Endodermal cell (in vitro differentiated cells): ENCODE data around the gene CDH13. TPM values are rescaled to one million over a fixed set of nuclear protein-coding genes. Genes with fewer than 3 reads are reported as not detected.
A peak's percentile ranks its signal among the peaks of the same experiment; 100 is the strongest.

ENCODE experiments used
- DNase-seq: peaks from one replicate; pipeline ENCODE4 v3.0.0-alpha.2; 2017
- H3K27ac ChIP-seq: 2 replicates; pipeline ENCODE4 v1.5.1; 2013; ENCODE audit warnings: mild to moderate bottlenecking, low read depth, low read length, moderate library complexity
- H3K27me3 ChIP-seq: 2 replicates; pipeline ENCODE4 v1.6.1; 2013; ENCODE audit warnings: mild to moderate bottlenecking, low read length, moderate library complexity; ENCODE audit not compliant: insufficient read depth, control insufficient read depth, poor library complexity, severe bottlenecking
- H3K36me3 ChIP-seq: 2 replicates; pipeline ENCODE4 v1.7.0; 2013; ENCODE audit warnings: mild to moderate bottlenecking, low read length, moderate library complexity; ENCODE audit not compliant: control insufficient read depth, insufficient read depth
- H3K4me1 ChIP-seq: one replicate; pipeline ENCODE4 v1.7.0; 2013; ENCODE audit warnings: low read length; ENCODE audit not compliant: control insufficient read depth, insufficient read depth
- H3K4me3 ChIP-seq: 2 replicates; pipeline ENCODE4 v1.5.1; 2013; ENCODE audit warnings: mild to moderate bottlenecking, low read length, moderate library complexity
- H3K9ac ChIP-seq: 2 replicates; pipeline ENCODE4 v1.6.1; 2013; ENCODE audit warnings: mild to moderate bottlenecking, low read length, moderate library complexity; ENCODE audit not compliant: poor library complexity, severe bottlenecking; ENCODE audit errors: extremely low read depth
- H3K9me3 ChIP-seq: 2 replicates; pipeline ENCODE4 v1.6.1; 2013; ENCODE audit warnings: mild to moderate bottlenecking, low read length, moderate library complexity; ENCODE audit not compliant: control insufficient read depth
- H3K27ac Mint-ChIP-seq: 2 replicates; pipeline ENCODE4 v1.8.0; 2020; ENCODE audit warnings: mixed read lengths
- H3K27me3 Mint-ChIP-seq: 2 replicates; pipeline ENCODE4 v1.8.0; 2021; ENCODE audit warnings: mild to moderate bottlenecking, mixed read lengths; ENCODE audit not compliant: insufficient read depth
- H3K36me3 Mint-ChIP-seq: 2 replicates; pipeline ENCODE4 v1.8.0; 2020; ENCODE audit warnings: low read depth, mixed read lengths
- H3K4me1 Mint-ChIP-seq: 2 replicates; pipeline ENCODE4 v1.8.0; 2020; ENCODE audit warnings: mixed read lengths
- H3K4me3 Mint-ChIP-seq: 2 replicates; pipeline ENCODE4 v1.8.0; 2020; ENCODE audit warnings: mild to moderate bottlenecking, moderate library complexity, mixed read lengths
- H3K9me3 Mint-ChIP-seq: 2 replicates; pipeline ENCODE4 v1.8.0; 2020; ENCODE audit warnings: mild to moderate bottlenecking, mixed read lengths
- WGBS, 2 experiments: methylation state at CpG; one replicate each; pipeline versions ENCODE4 v1.1.5 to v1.1.7; 2013; ENCODE audit warnings: missing lambda C conversion rate in 2 of 2, mixed read lengths in 1 of 2; ENCODE audit not compliant: insufficient coverage in 1 of 2, insufficient read length in 1 of 2; 5-methylcytosine and 5-hydroxymethylcytosine counted together
- long read RNA-seq, 4 experiments: library from polyadenylated mRNA in 2 of 4; library from RNA in 1 of 4; library from capped mRNA in 1 of 4; stranded (forward) in 3 of 4; unstranded in 1 of 4; transcript quantifications; one replicate each; pipeline ENCODE4 v2.0.0, GENCODE V29; 2020 to 2021; ENCODE audit warnings: inconsistent platforms in 1 of 4
- polyA plus RNA-seq, 2 experiments: library from polyadenylated mRNA; stranded (reverse); fragments of 50-300 nt; gene quantifications; one replicate each; pipeline ENCODE4 v1.2.3, GENCODE V29; 2013
- total RNA-seq, 2 donors: library from RNA; stranded (reverse); fragmentation: NEBNext Ultra II Directional in 1 of 2; extraction: Animal tissue kit (Norgen Biotek cat#: 25700) in 1 of 2; gene quantifications; 2 replicates in 1 of 2; 3 replicates in 1 of 2; pipeline ENCODE4 v1.2.1, GENCODE V29; 2021
- TF ChIP-seq, protein P1 (sequence below): fragments of 200-600 bp; sonication (generic); conservative IDR thresholded peaks from 2 replicates; pipeline ENCODE4 v1.5.0; 2021; ENCODE audit warnings: antibody characterized with exemption, mild to moderate bottlenecking

Gene CDH13
- 1 to 10 TPM in 1 of 2 donors, under 1 TPM in 1; 0.86 to 1.8 TPM for total RNA-seq
- polyA plus RNA-seq (2013, experiment 1 of 2) = 7.7 TPM
- 12.1 TPM for polyA plus RNA-seq (2013, experiment 2 of 2)
- long read RNA-seq, experiment 1 = 0 reads
- long read RNA-seq, experiment 2, partial matches to known transcripts = 0 of 4 reads
- long read RNA-seq, experiment 2, other reads (novel, unspliced or antisense) = 4 of 4 reads
- long read RNA-seq, experiment 3, partial matches to known transcripts = 3 of 4 reads
- long read RNA-seq, experiment 3, other reads (novel, unspliced or antisense) = 1 of 4 reads
- long read RNA-seq, experiment 4, partial matches to known transcripts = 0 of 1 reads
- long read RNA-seq, experiment 4, other reads (novel, unspliced or antisense) = 1 of 1 reads

DNA sequence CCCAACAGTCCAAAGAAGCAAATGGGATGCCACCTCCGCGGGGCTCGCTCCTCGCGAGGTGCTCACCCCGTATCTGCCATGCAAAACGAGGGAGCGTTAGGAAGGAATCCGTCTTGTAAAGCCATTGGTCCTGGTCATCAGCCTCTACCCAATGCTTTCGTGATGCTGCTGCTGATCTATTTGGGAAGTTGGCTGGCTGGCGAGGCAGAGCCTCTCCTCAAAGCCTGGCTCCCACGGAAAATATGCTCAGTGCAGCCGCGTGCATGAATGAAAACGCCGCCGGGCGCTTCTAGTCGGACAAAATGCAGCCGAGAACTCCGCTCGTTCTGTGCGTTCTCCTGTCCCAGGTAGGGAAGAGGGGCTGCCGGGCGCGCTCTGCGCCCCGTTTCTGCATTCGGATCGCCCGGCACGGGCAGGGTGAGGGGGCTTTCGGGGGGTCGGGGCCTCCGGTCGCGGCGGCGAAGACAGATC, at the start of gene CDH13:
Gene CDH13 (plus strand): TSS at position 179 of the 471 bp plus-strand sequence.
- Mint-ChIP-seq H3K27ac (no peak within 1 kb of the TSS), H3K36me3 (no peaks in the 10 kb centered on the region), H3K4me3 (peak within 1 kb of the TSS; percentile 60), H3K9me3 (no peaks in the 10 kb centered on the region), H3K27me3 (peaks cover 74% of the 10 kb centered on the region), H3K4me1 (peaks cover 18% of the 10 kb centered on the region)
- Histone ChIP-seq H3K9ac (peak within 1 kb of the TSS; percentile 29), H3K36me3 (no peaks in the 10 kb centered on the region), H3K27me3 (peaks cover 56% of the 10 kb centered on the region), H3K9me3 (no peaks in the 10 kb centered on the region), H3K4me1 (peaks cover 11% of the 10 kb centered on the region), H3K27ac (no peak within 1 kb of the TSS), H3K4me3 (peak within 1 kb of the TSS; percentile 80)
- TF ChIP-seq, protein P1, sequence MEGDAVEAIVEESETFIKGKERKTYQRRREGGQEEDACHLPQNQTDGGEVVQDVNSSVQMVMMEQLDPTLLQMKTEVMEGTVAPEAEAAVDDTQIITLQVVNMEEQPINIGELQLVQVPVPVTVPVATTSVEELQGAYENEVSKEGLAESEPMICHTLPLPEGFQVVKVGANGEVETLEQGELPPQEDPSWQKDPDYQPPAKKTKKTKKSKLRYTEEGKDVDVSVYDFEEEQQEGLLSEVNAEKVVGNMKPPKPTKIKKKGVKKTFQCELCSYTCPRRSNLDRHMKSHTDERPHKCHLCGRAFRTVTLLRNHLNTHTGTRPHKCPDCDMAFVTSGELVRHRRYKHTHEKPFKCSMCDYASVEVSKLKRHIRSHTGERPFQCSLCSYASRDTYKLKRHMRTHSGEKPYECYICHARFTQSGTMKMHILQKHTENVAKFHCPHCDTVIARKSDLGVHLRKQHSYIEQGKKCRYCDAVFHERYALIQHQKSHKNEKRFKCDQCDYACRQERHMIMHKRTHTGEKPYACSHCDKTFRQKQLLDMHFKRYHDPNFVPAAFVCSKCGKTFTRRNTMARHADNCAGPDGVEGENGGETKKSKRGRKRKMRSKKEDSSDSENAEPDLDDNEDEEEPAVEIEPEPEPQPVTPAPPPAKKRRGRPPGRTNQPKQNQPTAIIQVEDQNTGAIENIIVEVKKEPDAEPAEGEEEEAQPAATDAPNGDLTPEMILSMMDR = no peak
- 2 to 3% methylated on average over 16 to 39 of the region's 39 CpGs for WGBS, 2 experiments
- DNase-seq = peak; percentile 70

DNA sequence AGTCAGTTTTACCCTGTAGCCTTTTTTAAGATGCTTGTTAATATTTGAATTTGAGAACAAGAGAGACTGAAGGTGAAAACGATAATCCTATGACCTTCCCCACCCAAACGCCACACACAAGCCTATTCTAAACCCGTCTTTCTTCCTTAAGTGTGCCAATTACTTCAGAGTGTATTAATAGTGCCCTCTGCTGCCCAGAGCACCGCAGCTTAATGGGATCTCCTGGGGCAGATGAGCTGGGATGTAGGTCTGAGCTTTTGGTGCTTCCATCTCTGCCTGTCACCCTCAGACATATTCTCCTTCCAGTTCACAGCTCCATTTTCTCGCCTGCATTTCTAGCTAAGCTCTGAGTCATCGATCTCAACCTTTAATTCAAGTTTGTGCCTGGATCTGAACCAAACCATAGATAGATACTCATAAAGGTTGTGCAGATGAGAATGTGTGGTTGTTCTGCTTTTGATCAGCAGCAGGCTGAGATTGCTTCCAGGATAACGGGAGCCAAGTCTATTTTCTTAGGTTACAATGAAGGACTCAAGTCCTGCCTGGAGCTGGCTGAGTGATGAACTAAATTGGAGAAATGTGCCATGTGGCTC, 46.4 kb upstream of the CDH13 start:
- no peaks in the 10 kb centered on the region for H3K9me3 Mint-ChIP-seq
- Histone ChIP-seq H3K4me1 (no peaks in the 10 kb centered on the region), H3K27ac (no peak overlapping the region), H3K27me3 (no peaks in the 10 kb centered on the region), H3K36me3 (no peaks in the 10 kb centered on the region), H3K9me3 (no peaks in the 10 kb centered on the region), H3K9ac (no peak overlapping the region), H3K4me3 (no peak overlapping the region)
- peak; percentile 72 for DNase-seq
- TF ChIP-seq, protein P1 = peak; percentile 70
- no peak overlapping the region for H3K27ac Mint-ChIP-seq
- H3K4me1 Mint-ChIP-seq = no peaks in the 10 kb centered on the region
- WGBS, 2 experiments = 69 to 71% methylated on average over 5 to 7 of the region's 7 CpGs
- H3K27me3 Mint-ChIP-seq = peaks cover 7% of the 10 kb centered on the region
- no peak overlapping the region for H3K4me3 Mint-ChIP-seq
- no peaks in the 10 kb centered on the region for H3K36me3 Mint-ChIP-seq

DNA sequence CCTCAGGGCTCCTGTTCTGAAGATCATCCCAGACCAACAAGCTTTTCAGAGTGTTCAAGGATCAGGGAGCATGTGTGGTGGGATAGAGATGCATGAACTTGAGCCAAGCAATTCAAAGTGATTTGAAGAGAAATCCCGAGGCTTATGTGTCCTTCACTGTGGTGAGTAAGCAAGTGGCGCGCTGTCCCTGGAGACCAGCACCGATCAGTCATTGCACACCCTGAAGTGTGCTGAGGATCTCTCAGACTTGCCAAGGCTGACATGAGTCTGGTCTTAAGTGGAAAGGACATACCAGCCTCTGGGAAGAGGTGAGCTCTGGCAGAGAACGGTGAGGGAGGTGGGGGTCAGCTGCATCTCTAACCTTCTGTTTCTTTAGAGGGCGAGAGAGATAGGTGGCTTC, 43.8 kb upstream of the CDH13 start:
- no peaks in the 10 kb centered on the region for H3K9me3 Mint-ChIP-seq
- Histone ChIP-seq H3K9me3 (no peaks in the 10 kb centered on the region), H3K4me3 (no peak overlapping the region), H3K27me3 (no peaks in the 10 kb centered on the region), H3K9ac (no peak overlapping the region), H3K4me1 (no peaks in the 10 kb centered on the region), H3K36me3 (no peaks in the 10 kb centered on the region), H3K27ac (no peak overlapping the region)
- H3K4me3 Mint-ChIP-seq = no peak overlapping the region
- no peak for DNase-seq
- WGBS, 2 experiments = 66 to 77% methylated on average over 5 to 6 of the region's 6 CpGs
- peaks cover 4% of the 10 kb centered on the region for H3K27me3 Mint-ChIP-seq
- H3K4me1 Mint-ChIP-seq = no peaks in the 10 kb centered on the region
- no peak overlapping the region for H3K27ac Mint-ChIP-seq
- no peaks in the 10 kb centered on the region for H3K36me3 Mint-ChIP-seq
- TF ChIP-seq, protein P1 = no peak
